SK-N-SH treated with all-trans-retinoic acid at 6 μM for 48 hours (cell line): ENCODE results near the gene CAMK2B.

Source experiments
- ATAC-seq: fragments of 200-7000 bp; cut with Tn5 transposase; 3 replicates; pipeline ENCODE4 v1.9.1; 2020; ENCODE audit warnings: mild to moderate bottlenecking, moderate library complexity
- ARNTL ChIP-seq: fragments of 450-650 bp; formaldehyde crosslinking; IDR thresholded peaks from 2 replicates; pipeline ENCODE4 v1.5.0; 2020; ENCODE audit warnings: low read depth, mild to moderate bottlenecking, moderate library complexity, borderline replicate concordance
- CREB5 ChIP-seq: fragments of 250-450 bp; sonication (Bioruptor Pico); IDR thresholded peaks from 2 replicates; pipeline ENCODE4 v1.5.1; 2020; ENCODE audit warnings: low read depth, mild to moderate bottlenecking, moderate library complexity
- CSDC2 ChIP-seq: fragments of 250-450 bp; sonication (Bioruptor Pico); IDR thresholded peaks from 2 replicates; pipeline ENCODE4 v1.5.0; 2020; ENCODE audit warnings: mild to moderate bottlenecking, moderate library complexity
- ESRRG ChIP-seq: fragments of 250-450 bp; sonication (Bioruptor Pico); IDR thresholded peaks from 2 replicates; pipeline ENCODE4 v1.6.1; 2021; ENCODE audit warnings: mild to moderate bottlenecking
- GLIS3 ChIP-seq: fragments of 250-450 bp; sonication (Bioruptor Pico); IDR thresholded peaks from 2 replicates; pipeline ENCODE4 v1.5.0; 2020; ENCODE audit warnings: mild to moderate bottlenecking, moderate library complexity
- ISL1 ChIP-seq: fragments of 250-450 bp; sonication (Bioruptor Pico); IDR thresholded peaks from 2 replicates; pipeline ENCODE4 v2.1.2; 2022; ENCODE audit warnings: mild to moderate bottlenecking, moderate library complexity
- OSR1 ChIP-seq: fragments of 250-450 bp; sonication (Bioruptor Pico); IDR thresholded peaks from 2 replicates; pipeline ENCODE4 v1.8.0; 2022; ENCODE audit warnings: moderate library complexity, mild to moderate bottlenecking, inconsistent platforms
- SNAI2 ChIP-seq: fragments of 250-450 bp; sonication (Bioruptor Pico); IDR thresholded peaks from 2 replicates; pipeline ENCODE4 v1.5.0; 2020; ENCODE audit warnings: mild to moderate bottlenecking, moderate library complexity
- TCF4 ChIP-seq: fragments of 250-450 bp; sonication (Bioruptor Pico); IDR thresholded peaks from 2 replicates; pipeline ENCODE4 v1.8.0; 2021; ENCODE audit warnings: mild to moderate bottlenecking, moderate library complexity, borderline replicate concordance
- TOX ChIP-seq: fragments of 250-450 bp; sonication (Bioruptor Pico); IDR thresholded peaks from 2 replicates; pipeline ENCODE4 v1.8.0; 2021; ENCODE audit warnings: mild to moderate bottlenecking, moderate library complexity, borderline replicate concordance
- TSHZ2 ChIP-seq: fragments of 250-450 bp; sonication (Bioruptor Pico); IDR thresholded peaks from 2 replicates; pipeline ENCODE4 v1.5.0; 2020; ENCODE audit warnings: mild to moderate bottlenecking, moderate library complexity
- ZC3H10 ChIP-seq: fragments of 250-450 bp; sonication (Bioruptor Pico); IDR thresholded peaks from 2 replicates; pipeline ENCODE4 v1.5.1; 2021; ENCODE audit warnings: mild to moderate bottlenecking, moderate library complexity
- ZFP30 ChIP-seq: fragments of 450-650 bp; formaldehyde crosslinking; IDR thresholded peaks from 2 replicates; pipeline ENCODE4 v1.5.0; 2022; ENCODE audit warnings: mild to moderate bottlenecking, moderate library complexity
- ZNF565 ChIP-seq: fragments of 450-650 bp; formaldehyde crosslinking; conservative IDR thresholded peaks from 2 replicates; pipeline ENCODE4 v1.5.0; 2020; ENCODE audit warnings: low read depth, mild to moderate bottlenecking, moderate library complexity
- ZNF8 ChIP-seq: fragments of 450-650 bp; formaldehyde crosslinking; IDR thresholded peaks from 2 replicates; pipeline ENCODE4 v1.5.0; 2020; ENCODE audit warnings: mild to moderate bottlenecking, moderate library complexity
- TF ChIP-seq, protein P1 (sequence below): fragments of 250-450 bp; sonication (Bioruptor Pico); IDR thresholded peaks from 2 replicates; pipeline ENCODE4 v1.5.1; 2021; ENCODE audit warnings: mild to moderate bottlenecking, moderate library complexity
- TF ChIP-seq, protein P2 (sequence below): fragments of 250-450 bp; sonication (Bioruptor Pico); IDR thresholded peaks from 2 replicates; pipeline ENCODE4 v1.8.0; 2020; ENCODE audit warnings: mild to moderate bottlenecking, moderate library complexity, borderline replicate concordance
- TF ChIP-seq, protein P3 (sequence below): fragments of 250-450 bp; sonication (Bioruptor Pico); IDR thresholded peaks from 2 replicates; pipeline ENCODE4 v1.8.0; 2021; ENCODE audit warnings: low read depth, mild to moderate bottlenecking, moderate library complexity, borderline replicate concordance

The CAMK2B gene

DNA sequence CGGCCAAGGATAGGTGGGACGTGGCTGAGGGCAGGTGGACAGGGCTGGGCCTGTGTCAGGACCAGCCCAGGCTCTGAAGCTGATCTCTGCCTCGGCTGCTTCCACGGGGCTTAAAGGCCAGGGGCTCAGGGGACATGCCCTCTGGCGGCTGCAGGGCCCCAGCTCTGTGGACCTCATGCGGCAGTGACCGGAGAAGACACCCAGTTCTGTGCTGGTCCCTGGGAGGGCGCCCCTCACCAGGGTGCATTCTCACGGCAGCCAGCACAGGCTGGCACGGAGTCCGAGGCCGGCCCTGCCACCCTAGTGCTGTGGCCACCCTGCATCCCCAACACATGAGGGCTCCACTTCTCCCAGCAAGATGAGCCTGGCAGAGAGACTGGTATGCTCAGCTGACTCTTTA, 94.3 kb downstream of the CAMK2B start:
- TF ChIP-seq, protein P1, sequence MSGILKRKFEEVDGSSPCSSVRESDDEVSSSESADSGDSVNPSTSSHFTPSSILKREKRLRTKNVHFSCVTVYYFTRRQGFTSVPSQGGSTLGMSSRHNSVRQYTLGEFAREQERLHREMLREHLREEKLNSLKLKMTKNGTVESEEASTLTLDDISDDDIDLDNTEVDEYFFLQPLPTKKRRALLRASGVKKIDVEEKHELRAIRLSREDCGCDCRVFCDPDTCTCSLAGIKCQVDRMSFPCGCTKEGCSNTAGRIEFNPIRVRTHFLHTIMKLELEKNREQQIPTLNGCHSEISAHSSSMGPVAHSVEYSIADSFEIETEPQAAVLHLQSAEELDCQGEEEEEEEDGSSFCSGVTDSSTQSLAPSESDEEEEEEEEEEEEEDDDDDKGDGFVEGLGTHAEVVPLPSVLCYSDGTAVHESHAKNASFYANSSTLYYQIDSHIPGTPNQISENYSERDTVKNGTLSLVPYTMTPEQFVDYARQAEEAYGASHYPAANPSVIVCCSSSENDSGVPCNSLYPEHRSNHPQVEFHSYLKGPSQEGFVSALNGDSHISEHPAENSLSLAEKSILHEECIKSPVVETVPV (CRISPR knock-in tag): no peak
- TF ChIP-seq SNAI2 (CRISPR knock-in tag): no peak
- TF ChIP-seq ZC3H10 (CRISPR knock-in tag): no peak
- TF ChIP-seq TSHZ2 (CRISPR knock-in tag): no peak
- no peak for TF ChIP-seq ARNTL
- TF ChIP-seq CSDC2 (CRISPR knock-in tag): no peak
- no peak for TF ChIP-seq TOX (CRISPR knock-in tag)
- TF ChIP-seq TCF4 (CRISPR knock-in tag): no peak
- TF ChIP-seq ZNF8: no peak
- no peak for TF ChIP-seq CREB5 (CRISPR knock-in tag)
- no peak for TF ChIP-seq ESRRG
- TF ChIP-seq ZFP30 (CRISPR knock-in tag): no peak
- TF ChIP-seq ISL1 (CRISPR knock-in tag): no peak
- no peak for TF ChIP-seq GLIS3 (CRISPR knock-in tag)
- TF ChIP-seq ZNF565 (CRISPR knock-in tag): no peak
- TF ChIP-seq, protein P2, sequence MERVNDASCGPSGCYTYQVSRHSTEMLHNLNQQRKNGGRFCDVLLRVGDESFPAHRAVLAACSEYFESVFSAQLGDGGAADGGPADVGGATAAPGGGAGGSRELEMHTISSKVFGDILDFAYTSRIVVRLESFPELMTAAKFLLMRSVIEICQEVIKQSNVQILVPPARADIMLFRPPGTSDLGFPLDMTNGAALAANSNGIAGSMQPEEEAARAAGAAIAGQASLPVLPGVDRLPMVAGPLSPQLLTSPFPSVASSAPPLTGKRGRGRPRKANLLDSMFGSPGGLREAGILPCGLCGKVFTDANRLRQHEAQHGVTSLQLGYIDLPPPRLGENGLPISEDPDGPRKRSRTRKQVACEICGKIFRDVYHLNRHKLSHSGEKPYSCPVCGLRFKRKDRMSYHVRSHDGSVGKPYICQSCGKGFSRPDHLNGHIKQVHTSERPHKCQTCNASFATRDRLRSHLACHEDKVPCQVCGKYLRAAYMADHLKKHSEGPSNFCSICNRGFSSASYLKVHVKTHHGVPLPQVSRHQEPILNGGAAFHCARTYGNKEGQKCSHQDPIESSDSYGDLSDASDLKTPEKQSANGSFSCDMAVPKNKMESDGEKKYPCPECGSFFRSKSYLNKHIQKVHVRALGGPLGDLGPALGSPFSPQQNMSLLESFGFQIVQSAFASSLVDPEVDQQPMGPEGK (CRISPR knock-in tag): no peak
- TF ChIP-seq, all 23 proteins: peak for 0
- no peak for ATAC-seq

DNA sequence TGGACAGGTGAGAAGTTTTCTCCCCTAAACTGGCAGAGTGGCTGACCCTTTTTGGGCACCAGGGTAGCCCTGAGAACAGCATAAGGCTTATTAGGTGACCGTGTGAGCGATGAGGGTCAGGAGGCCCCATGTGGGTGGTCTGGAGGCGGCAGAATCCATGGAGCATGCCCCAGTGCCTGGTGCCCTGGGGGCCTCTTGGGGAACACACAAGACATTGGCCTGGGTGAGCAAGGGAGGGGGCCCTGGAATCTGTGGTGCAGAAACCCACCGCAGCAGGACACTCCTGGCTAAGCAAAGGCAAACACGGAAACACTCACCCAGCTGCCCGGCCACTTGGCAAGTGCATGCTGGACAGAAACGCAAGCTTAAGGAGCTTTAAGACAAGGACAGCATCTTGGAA, 95.1 kb downstream of the CAMK2B start:
- TF ChIP-seq ZC3H10 (CRISPR knock-in tag) (no peak), ESRRG (no peak), CSDC2 (CRISPR knock-in tag) (no peak)
- TF ChIP-seq, protein P3, sequence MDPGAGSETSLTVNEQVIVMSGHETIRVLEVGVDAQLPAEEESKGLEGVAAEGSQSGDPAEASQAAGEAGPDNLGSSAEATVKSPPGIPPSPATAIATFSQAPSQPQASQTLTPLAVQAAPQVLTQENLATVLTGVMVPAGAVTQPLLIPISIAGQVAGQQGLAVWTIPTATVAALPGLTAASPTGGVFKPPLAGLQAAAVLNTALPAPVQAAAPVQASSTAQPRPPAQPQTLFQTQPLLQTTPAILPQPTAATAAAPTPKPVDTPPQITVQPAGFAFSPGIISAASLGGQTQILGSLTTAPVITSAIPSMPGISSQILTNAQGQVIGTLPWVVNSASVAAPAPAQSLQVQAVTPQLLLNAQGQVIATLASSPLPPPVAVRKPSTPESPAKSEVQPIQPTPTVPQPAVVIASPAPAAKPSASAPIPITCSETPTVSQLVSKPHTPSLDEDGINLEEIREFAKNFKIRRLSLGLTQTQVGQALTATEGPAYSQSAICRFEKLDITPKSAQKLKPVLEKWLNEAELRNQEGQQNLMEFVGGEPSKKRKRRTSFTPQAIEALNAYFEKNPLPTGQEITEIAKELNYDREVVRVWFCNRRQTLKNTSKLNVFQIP (CRISPR knock-in tag): no peak
- no peak for ATAC-seq

- no peak for ATAC-seq
- TF ChIP-seq OSR1 (CRISPR knock-in tag) (no peak), GLIS3 (CRISPR knock-in tag) (no peak), ZC3H10 (CRISPR knock-in tag) (no peak), TOX (CRISPR knock-in tag) (no peak), CSDC2 (CRISPR knock-in tag) (no peak), TSHZ2 (CRISPR knock-in tag) (no peak), ISL1 (CRISPR knock-in tag) (no peak), ZNF8 (no peak)
- TF ChIP-seq, protein P2 (CRISPR knock-in tag): no peak
Observed at GRCh38 chr7:44229546-44230105, 95.8 kb downstream of the CAMK2B start.
